NB4 (cell line): Measurements from ENCODE around the gene CLDN5.

Source experiments
- DNase-seq: peaks from one replicate; pipeline ENCODE4 v3.0.0; 2010; ENCODE audit warnings: low read depth
- H3K4me3 ChIP-seq: one replicate; pipeline ENCODE4 v1.5.1; 2011; ENCODE audit warnings: mild to moderate bottlenecking, low read depth, low read length, moderate library complexity
- MYC ChIP-seq: IDR thresholded peaks from 2 replicates; pipeline ENCODE4 v1.6.1; 2011; ENCODE audit warnings: low read depth, low read length
- POLR2A ChIP-seq: IDR thresholded peaks from 2 replicates; pipeline ENCODE4 v1.6.1; 2011; ENCODE audit warnings: mild to moderate bottlenecking; ENCODE audit not compliant: insufficient read length; ENCODE audit errors: extremely low read depth
- TF ChIP-seq, protein P1 (sequence below): IDR thresholded peaks from 2 replicates; pipeline ENCODE4 v1.6.1; 2011; ENCODE audit warnings: low read depth, low read length
- TF ChIP-seq, protein P2 (sequence below): IDR thresholded peaks from one replicate; pipeline ENCODE4 v1.5.1; 2012; ENCODE audit warnings: low read depth, low read length

Gene CLDN5

DNA sequence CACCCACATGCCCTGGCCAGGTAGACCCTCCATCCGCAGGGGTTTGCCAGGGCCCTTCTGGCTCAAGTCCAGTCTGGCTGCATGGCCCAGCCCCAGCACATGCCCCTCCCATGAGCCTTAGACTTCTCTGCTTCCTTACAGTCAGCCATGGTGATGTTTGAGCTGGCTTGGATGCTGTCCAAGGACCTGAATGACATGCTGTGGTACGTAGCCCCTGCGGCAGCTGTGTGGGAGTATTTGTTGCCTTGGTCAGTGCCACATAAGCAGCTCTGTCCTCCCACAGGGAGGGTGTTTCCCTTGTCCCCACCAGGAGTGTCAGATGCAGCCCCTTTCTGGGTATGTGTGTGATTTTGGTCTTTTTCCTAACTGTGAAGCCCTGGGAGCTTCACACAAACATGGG lies 27.0 kb downstream of the CLDN5 start:
- no peak for TF ChIP-seq MYC
- TF ChIP-seq, protein P1, sequence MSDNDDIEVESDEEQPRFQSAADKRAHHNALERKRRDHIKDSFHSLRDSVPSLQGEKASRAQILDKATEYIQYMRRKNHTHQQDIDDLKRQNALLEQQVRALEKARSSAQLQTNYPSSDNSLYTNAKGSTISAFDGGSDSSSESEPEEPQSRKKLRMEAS, result no peak
- no peak for TF ChIP-seq POLR2A
- TF ChIP-seq, protein P2, sequence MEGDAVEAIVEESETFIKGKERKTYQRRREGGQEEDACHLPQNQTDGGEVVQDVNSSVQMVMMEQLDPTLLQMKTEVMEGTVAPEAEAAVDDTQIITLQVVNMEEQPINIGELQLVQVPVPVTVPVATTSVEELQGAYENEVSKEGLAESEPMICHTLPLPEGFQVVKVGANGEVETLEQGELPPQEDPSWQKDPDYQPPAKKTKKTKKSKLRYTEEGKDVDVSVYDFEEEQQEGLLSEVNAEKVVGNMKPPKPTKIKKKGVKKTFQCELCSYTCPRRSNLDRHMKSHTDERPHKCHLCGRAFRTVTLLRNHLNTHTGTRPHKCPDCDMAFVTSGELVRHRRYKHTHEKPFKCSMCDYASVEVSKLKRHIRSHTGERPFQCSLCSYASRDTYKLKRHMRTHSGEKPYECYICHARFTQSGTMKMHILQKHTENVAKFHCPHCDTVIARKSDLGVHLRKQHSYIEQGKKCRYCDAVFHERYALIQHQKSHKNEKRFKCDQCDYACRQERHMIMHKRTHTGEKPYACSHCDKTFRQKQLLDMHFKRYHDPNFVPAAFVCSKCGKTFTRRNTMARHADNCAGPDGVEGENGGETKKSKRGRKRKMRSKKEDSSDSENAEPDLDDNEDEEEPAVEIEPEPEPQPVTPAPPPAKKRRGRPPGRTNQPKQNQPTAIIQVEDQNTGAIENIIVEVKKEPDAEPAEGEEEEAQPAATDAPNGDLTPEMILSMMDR, result no peak
- DNase-seq, result no peak

DNA sequence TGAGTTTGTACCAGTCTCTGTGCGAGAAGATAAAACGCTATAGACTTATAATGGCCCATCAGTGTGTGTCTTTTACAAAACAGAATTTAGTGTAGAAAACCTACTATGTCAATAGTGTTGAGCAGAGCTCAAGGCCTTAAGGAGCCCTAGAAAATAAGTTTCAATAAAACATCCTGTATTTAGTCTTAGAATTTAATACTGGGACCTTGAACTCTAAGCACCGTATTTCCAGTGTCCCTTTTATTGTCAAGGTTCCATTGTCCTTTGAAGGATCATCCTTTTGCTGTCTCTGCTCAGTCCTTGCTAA lies 27.9 kb downstream of the CLDN5 start:
- DNase-seq, result no peak
- TF ChIP-seq MYC (no peak), POLR2A (no peak)
- TF ChIP-seq, protein P1, result no peak
- TF ChIP-seq, protein P2, result no peak
- H3K4me3 ChIP-seq, result no peak overlapping the region

More for the DNA sequence above, 27.0 kb downstream of the CLDN5 start:
- H3K4me3 ChIP-seq, result no peak overlapping the region

DNA sequence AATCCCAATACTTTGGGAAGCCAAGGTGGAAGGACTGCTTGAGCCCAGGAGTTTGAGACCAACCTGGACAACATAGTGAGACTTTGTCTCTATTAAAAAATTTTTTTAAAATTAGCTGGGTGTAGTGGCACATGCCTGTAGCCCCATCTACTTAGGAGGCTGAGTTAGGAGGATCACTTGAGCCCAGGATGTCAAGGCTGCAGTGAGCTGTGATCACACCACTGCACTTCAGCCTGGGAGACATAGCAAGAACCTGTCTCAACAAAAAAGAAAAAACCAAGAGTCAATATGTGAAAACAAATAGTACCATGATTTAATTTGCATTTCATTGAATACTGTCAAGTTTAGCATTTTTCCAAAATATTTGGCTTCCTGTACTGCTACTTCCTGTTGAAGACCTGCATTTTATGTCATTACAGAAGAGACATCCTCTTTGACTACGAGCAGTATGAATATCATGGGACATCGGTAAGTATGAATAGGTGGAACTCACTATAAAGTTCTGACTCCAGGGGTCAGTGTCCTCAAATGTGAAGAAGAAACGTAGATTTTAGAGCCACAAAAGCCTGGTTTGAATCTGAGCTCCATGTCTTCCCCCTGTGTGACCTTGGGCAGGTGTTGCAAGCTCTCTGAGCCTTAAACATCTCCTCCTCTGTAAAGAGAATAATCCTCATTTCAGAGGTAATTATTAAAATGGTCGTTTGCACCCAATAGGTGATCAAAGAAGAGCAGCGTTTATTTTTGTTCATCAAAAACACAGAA lies 28.5 kb downstream of the CLDN5 start:
- DNase-seq, result peak; percentile 50
- TF ChIP-seq POLR2A, result no peak
- TF ChIP-seq, protein P1, result no peak
- TF ChIP-seq, protein P2, result no peak
- H3K4me3 ChIP-seq, result no peak overlapping the region

DNA sequence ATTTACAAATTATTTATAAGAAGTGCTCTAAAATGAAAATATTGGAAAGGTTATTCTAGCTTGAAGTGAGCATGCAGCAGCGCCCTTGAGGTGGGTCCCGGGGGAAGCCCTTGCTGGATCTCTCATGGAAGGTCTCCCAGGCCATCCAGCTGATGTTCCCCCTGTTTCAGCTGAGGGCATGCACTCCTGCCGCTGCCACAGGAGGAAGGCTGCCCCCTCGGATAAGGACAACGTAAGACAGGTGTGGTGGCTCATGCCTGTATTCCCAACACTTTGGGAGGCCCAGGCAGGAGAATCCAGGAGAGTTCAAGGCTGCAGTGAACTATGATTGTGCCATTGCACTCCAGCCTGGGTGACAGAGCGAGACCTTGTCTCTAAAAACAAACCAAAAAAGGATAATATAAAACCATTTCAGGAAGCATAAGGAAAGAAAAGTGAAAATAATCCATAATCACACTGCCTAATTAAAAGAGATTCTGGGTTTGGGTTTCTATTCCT lies 29.5 kb downstream of the CLDN5 start:
- no peak for DNase-seq
- no peak overlapping the region for H3K4me3 ChIP-seq
- TF ChIP-seq MYC, result no peak
- TF ChIP-seq, protein P1, result no peak
- no peak for TF ChIP-seq POLR2A
- TF ChIP-seq, protein P2, result no peak

DNA sequence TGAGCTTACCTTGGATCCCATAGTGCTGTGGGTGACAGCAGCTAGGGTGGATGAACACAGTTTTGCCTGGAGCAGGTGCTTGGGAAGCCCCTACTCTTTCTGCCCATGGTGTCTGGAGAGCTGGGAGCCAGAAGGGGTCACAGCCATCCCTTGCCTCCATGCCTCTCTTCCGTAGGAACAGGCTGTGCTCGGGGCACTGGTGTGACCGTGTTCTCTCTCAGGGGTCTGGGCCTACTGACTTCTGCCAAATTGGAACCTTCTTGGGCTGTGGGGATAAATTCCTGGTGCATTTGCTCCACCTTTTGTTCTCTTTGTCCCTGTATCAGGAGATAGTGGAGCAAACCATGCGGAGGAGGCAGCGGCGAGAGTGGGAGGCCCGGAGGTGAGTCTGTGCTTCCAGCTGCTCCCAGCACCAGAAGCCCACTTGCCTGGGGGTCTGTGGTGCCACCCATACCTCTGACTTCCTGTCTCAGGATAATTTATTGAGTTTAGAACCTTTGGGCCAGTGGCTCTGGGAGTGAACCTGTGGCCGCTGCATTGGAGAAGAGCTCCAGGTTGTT lies 30.1 kb downstream of the CLDN5 start:
- no peak for DNase-seq
- no peak overlapping the region for H3K4me3 ChIP-seq
- TF ChIP-seq, protein P2, result no peak
- TF ChIP-seq MYC (no peak), POLR2A (no peak)
- TF ChIP-seq, protein P1, result no peak
